WTC11 (cell line): ENCODE measurements around the gene KIRREL3. TPM values are rescaled to one million over a fixed set of nuclear protein-coding genes. Genes with fewer than 3 reads are reported as not detected.

Experiments used
- ATAC-seq: fragments of 200-7000 bp; cut with Tn5 transposase; 2 replicates; pipeline ENCODE4 v1.10.0; 2021; ENCODE audit warnings: mild to moderate bottlenecking, moderate library complexity
- CTCF ChIA-PET: fragments of 300-600 bp; sonication (Branson Sonifier 250); formaldehyde crosslinking; loops from one replicate; lab custom pipeline; 2021; ENCODE audit warnings: antibody characterized with exemption; lab: Charles Lee
- POLR2A ChIA-PET: fragments of 350-600 bp; sonication (Branson Sonifier 250); formaldehyde crosslinking; loops from one replicate; lab custom pipeline; 2021; ENCODE audit warnings: antibody characterized with exemption; lab: Charles Lee
- DNase-seq: peaks from one replicate; pipeline ENCODE4 v3.0.0; 2021; ENCODE audit warnings: low spot score
- H3K27ac Mint-ChIP-seq: 2 replicates; pipeline ENCODE4 v1.8.0; 2021; ENCODE audit warnings: mixed read lengths
- H3K27me3 Mint-ChIP-seq: 2 replicates; pipeline ENCODE4 v1.8.0; 2021; ENCODE audit warnings: low read depth, mild to moderate bottlenecking, moderate library complexity, mixed read lengths
- H3K36me3 Mint-ChIP-seq: 2 replicates; pipeline ENCODE4 v1.8.0; 2021; ENCODE audit warnings: mixed read lengths
- H3K4me1 Mint-ChIP-seq: 2 replicates; pipeline ENCODE4 v1.8.0; 2022; ENCODE audit warnings: mixed read lengths
- H3K4me3 Mint-ChIP-seq: 2 replicates; pipeline ENCODE4 v1.8.0; 2021; ENCODE audit warnings: mild to moderate bottlenecking, moderate library complexity, mixed read lengths
- H3K9me3 Mint-ChIP-seq: 2 replicates; pipeline ENCODE4 v1.8.0; 2021; ENCODE audit warnings: mixed read lengths
- CREB1 ChIP-seq: sonication (generic); formaldehyde crosslinking; IDR thresholded peaks from 2 replicates; pipeline ENCODE4 v1.8.0; 2023; ENCODE audit warnings: mild to moderate bottlenecking, missing genetic modification reagents
- EMX1 ChIP-seq: fragments of 250-450 bp; sonication (Bioruptor Pico); IDR thresholded peaks from 2 replicates; pipeline ENCODE4 v1.8.0; 2021; ENCODE audit warnings: mild to moderate bottlenecking
- GTF2I ChIP-seq: fragments of 250-450 bp; sonication (Bioruptor Pico); conservative IDR thresholded peaks from 2 replicates; pipeline ENCODE4 v1.4.0; 2021; ENCODE audit warnings: mild to moderate bottlenecking
- HMGA2 ChIP-seq: fragments of 250-450 bp; sonication (Bioruptor Pico); IDR thresholded peaks from 2 replicates; pipeline ENCODE4 v1.4.0; 2021; ENCODE audit warnings: mild to moderate bottlenecking, moderate library complexity
- KAT7 ChIP-seq: sonication (generic); formaldehyde crosslinking; IDR thresholded peaks from 2 replicates; pipeline ENCODE4 v1.8.1; 2023; ENCODE audit warnings: missing genetic modification reagents, mild to moderate bottlenecking, borderline replicate concordance
- NFATC4 ChIP-seq: fragments of 250-450 bp; sonication (Bioruptor Pico); IDR thresholded peaks from 2 replicates; pipeline ENCODE4 v1.9.0; 2021; ENCODE audit warnings: mild to moderate bottlenecking
- SMAD3 ChIP-seq: sonication (generic); formaldehyde crosslinking; IDR thresholded peaks from 2 replicates; pipeline ENCODE4 v1.8.0; 2022; ENCODE audit warnings: missing genetic modification reagents, mild to moderate bottlenecking, borderline replicate concordance
- ZBTB21 ChIP-seq: sonication (generic); formaldehyde crosslinking; IDR thresholded peaks from 2 replicates; pipeline ENCODE4 v1.8.1; 2023; ENCODE audit warnings: mild to moderate bottlenecking, missing genetic modification reagents, borderline replicate concordance
- ZNF396 ChIP-seq: fragments of 250-450 bp; sonication (Bioruptor Pico); IDR thresholded peaks from 2 replicates; pipeline ENCODE4 v1.8.0; 2021; ENCODE audit warnings: mild to moderate bottlenecking, moderate library complexity, borderline replicate concordance
- total RNA-seq: library from RNA; stranded (reverse); gene quantifications from 3 replicates; pipeline ENCODE4 v1.2.3, GENCODE V29; 2021
- TF ChIP-seq, protein P1 (sequence below): sonication (generic); formaldehyde crosslinking; IDR thresholded peaks from 2 replicates; pipeline ENCODE4 v1.8.1; 2023; ENCODE audit warnings: mild to moderate bottlenecking, missing genetic modification reagents, moderate library complexity
- TF ChIP-seq, protein P2 (sequence below): sonication (generic); formaldehyde crosslinking; conservative IDR thresholded peaks from 2 replicates; pipeline ENCODE4 v1.8.1; 2023; ENCODE audit warnings: mild to moderate bottlenecking, low read depth, missing genetic modification reagents, moderate library complexity
- TF ChIP-seq, protein P3 (sequence below): fragments of 250-450 bp; sonication (Bioruptor Pico); IDR thresholded peaks from 2 replicates; pipeline ENCODE4 v1.8.0; 2021; ENCODE audit warnings: mild to moderate bottlenecking
- TF ChIP-seq, protein P4 (sequence below): fragments of 250-450 bp; sonication (Bioruptor Pico); IDR thresholded peaks from 2 replicates; pipeline ENCODE4 v1.9.0; 2021; ENCODE audit warnings: mild to moderate bottlenecking
- TF ChIP-seq, protein P5 (sequence below): sonication (generic); formaldehyde crosslinking; IDR thresholded peaks from 2 replicates; pipeline ENCODE4 v1.8.1; 2022; ENCODE audit warnings: low read depth, missing genetic modification reagents, borderline replicate concordance

The KIRREL3 gene
- total RNA-seq, 1 experiment from 2014 or later: 0.59 TPM

DNA sequence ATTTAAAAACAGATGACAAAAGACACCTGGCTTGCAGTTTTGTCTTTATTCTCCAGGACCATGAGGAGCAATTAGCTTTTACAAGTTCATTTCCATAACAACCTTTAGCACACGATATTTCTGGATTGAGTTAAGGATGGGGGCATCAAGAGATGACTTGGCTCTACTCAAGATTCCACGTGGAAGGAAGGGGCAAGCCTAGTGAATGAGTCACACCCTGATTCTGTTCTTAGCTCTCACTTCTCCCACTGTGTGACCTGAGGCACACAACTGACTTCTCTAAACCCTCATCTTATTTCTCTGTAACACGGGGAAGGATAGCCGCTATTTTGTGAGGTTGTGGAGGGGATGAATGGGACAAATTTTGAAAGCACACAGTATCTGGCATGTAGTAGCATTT is 185.5 kb downstream of the KIRREL3 start (continued):
- TF ChIP-seq, protein P1, sequence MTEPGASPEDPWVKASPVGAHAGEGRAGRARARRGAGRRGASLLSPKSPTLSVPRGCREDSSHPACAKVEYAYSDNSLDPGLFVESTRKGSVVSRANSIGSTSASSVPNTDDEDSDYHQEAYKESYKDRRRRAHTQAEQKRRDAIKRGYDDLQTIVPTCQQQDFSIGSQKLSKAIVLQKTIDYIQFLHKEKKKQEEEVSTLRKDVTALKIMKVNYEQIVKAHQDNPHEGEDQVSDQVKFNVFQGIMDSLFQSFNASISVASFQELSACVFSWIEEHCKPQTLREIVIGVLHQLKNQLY: no peak
- TF ChIP-seq NFATC4 (CRISPR knock-in tag) (no peak), KAT7 (no peak)
- TF ChIP-seq, all 79 proteins: peak for 0

DNA sequence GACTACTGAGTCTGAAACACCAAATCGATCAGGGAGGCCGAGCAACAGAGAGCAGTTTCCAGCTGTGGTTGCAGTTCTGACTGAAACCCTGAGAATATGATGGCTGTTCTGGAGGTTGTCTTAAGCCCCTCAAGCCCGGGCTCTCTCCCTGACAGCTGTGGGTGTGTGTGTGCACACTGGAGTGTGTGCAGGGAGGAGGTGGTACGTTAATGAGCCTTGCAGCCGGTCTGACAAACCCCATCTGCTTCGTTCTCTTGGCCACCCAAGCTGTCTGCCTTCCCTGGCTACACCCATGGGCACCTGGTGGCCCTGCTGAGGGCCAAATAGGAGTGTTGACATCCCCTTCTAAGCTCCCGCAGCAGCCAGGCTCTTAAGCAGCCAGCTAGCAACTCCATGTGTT is 189.8 kb downstream of the KIRREL3 start:
- peaks cover 3% of the 10 kb centered on the region; the same call in 1 of the 2 replicates for H3K36me3 Mint-ChIP-seq
- TF ChIP-seq, protein P2, sequence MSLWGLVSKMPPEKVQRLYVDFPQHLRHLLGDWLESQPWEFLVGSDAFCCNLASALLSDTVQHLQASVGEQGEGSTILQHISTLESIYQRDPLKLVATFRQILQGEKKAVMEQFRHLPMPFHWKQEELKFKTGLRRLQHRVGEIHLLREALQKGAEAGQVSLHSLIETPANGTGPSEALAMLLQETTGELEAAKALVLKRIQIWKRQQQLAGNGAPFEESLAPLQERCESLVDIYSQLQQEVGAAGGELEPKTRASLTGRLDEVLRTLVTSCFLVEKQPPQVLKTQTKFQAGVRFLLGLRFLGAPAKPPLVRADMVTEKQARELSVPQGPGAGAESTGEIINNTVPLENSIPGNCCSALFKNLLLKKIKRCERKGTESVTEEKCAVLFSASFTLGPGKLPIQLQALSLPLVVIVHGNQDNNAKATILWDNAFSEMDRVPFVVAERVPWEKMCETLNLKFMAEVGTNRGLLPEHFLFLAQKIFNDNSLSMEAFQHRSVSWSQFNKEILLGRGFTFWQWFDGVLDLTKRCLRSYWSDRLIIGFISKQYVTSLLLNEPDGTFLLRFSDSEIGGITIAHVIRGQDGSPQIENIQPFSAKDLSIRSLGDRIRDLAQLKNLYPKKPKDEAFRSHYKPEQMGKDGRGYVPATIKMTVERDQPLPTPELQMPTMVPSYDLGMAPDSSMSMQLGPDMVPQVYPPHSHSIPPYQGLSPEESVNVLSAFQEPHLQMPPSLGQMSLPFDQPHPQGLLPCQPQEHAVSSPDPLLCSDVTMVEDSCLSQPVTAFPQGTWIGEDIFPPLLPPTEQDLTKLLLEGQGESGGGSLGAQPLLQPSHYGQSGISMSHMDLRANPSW (CRISPR knock-in tag): no peak
- TF ChIP-seq, protein P1: no peak
- no peak for TF ChIP-seq CREB1
- TF ChIP-seq ZNF396 (CRISPR knock-in tag): no peak
- TF ChIP-seq GTF2I (CRISPR knock-in tag): no peak
- TF ChIP-seq, protein P3, sequence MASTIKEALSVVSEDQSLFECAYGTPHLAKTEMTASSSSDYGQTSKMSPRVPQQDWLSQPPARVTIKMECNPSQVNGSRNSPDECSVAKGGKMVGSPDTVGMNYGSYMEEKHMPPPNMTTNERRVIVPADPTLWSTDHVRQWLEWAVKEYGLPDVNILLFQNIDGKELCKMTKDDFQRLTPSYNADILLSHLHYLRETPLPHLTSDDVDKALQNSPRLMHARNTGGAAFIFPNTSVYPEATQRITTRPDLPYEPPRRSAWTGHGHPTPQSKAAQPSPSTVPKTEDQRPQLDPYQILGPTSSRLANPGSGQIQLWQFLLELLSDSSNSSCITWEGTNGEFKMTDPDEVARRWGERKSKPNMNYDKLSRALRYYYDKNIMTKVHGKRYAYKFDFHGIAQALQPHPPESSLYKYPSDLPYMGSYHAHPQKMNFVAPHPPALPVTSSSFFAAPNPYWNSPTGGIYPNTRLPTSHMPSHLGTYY: no peak
- TF ChIP-seq ZBTB21 (CRISPR knock-in tag): no peak
- TF ChIP-seq SMAD3 (CRISPR knock-in tag): no peak
- TF ChIP-seq EMX1 (CRISPR knock-in tag): no peak
- TF ChIP-seq, protein P4, sequence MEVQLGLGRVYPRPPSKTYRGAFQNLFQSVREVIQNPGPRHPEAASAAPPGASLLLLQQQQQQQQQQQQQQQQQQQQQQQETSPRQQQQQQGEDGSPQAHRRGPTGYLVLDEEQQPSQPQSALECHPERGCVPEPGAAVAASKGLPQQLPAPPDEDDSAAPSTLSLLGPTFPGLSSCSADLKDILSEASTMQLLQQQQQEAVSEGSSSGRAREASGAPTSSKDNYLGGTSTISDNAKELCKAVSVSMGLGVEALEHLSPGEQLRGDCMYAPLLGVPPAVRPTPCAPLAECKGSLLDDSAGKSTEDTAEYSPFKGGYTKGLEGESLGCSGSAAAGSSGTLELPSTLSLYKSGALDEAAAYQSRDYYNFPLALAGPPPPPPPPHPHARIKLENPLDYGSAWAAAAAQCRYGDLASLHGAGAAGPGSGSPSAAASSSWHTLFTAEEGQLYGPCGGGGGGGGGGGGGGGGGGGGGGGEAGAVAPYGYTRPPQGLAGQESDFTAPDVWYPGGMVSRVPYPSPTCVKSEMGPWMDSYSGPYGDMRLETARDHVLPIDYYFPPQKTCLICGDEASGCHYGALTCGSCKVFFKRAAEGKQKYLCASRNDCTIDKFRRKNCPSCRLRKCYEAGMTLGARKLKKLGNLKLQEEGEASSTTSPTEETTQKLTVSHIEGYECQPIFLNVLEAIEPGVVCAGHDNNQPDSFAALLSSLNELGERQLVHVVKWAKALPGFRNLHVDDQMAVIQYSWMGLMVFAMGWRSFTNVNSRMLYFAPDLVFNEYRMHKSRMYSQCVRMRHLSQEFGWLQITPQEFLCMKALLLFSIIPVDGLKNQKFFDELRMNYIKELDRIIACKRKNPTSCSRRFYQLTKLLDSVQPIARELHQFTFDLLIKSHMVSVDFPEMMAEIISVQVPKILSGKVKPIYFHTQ (CRISPR knock-in tag): no peak
- TF ChIP-seq, all 79 proteins: peak for 0
- no peak for ATAC-seq
- DNase-seq: no peak
- ChIA-PET CTCF (interaction anchor here (0.9 to 2.3 kb wide), 3 partner anchors 20 to 180 kb away, joined by 3 to 10 read pairs (median 7); no protein-coding TSS in a partner anchor), POLR2A (interaction anchor here (0.7 kb wide), 1 partner anchor 9 kb away, joined by 3 read pairs; no protein-coding TSS in a partner anchor)
- H3K4me1 Mint-ChIP-seq: peaks cover 18% of the 10 kb centered on the region
- H3K27ac Mint-ChIP-seq: no peak overlapping the region
- no peak overlapping the region for H3K4me3 Mint-ChIP-seq
- H3K9me3 Mint-ChIP-seq: 0 out of 2 replicates have a peak, but pooled peaks cover 3% of the 10 kb centered on the region
- peaks cover 15% of the 10 kb centered on the region for H3K27me3 Mint-ChIP-seq

DNA sequence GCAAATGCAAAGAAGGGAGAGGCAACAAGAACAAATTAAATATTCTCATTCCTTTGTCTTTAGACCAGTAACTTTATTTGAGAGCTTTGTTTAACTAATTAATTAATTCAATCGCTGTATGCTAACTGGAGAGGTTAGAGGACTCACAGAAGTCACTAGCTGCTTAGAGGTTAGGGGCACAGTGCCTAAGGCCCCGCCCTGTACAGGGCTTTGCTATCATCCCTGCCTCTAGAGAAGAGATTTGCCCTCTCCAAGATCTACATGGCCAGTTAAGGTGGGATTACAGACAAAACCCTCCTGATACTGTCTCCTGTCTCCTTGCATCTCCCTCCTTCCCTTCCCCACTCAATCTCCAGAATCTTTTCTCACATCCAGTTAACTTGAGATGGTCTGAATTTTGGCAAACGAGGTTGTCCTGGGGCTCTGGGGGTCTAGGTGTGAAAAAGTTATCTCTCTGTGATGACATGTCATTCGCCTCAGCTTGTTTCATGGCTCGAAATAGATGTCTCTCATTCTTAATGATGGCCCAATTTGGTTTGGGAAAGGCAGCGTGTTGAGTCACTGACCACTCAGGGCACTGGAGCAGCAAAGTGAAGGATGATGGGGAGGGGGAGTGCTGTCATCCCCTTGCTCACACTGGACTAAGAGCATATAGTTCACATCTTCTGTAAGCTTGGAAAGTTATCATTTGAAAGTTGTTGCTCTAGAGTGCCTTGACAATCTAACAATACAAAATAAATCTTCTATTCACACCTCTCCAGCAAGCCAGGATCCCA is 190.9 kb downstream of the KIRREL3 start:
- no peak for ATAC-seq
- POLR2A ChIA-PET: no interaction called here

More for the DNA sequence above, 190.9 kb downstream of the KIRREL3 start:
- CTCF ChIA-PET: interaction anchor here (0.9 to 2.3 kb wide), 2 partner anchors 19 to 27 kb away, joined by 3 to 7 read pairs; no protein-coding TSS in a partner anchor
- Mint-ChIP-seq H3K27ac (no peak overlapping the region), H3K27me3 (peaks cover 10% of the 10 kb centered on the region), H3K4me3 (no peak overlapping the region), H3K36me3 (peaks cover 3% of the 10 kb centered on the region; the same call in 1 of the 2 replicates), H3K9me3 (no peaks in the 10 kb centered on the region), H3K4me1 (peaks cover 15% of the 10 kb centered on the region)
- TF ChIP-seq, protein P5, sequence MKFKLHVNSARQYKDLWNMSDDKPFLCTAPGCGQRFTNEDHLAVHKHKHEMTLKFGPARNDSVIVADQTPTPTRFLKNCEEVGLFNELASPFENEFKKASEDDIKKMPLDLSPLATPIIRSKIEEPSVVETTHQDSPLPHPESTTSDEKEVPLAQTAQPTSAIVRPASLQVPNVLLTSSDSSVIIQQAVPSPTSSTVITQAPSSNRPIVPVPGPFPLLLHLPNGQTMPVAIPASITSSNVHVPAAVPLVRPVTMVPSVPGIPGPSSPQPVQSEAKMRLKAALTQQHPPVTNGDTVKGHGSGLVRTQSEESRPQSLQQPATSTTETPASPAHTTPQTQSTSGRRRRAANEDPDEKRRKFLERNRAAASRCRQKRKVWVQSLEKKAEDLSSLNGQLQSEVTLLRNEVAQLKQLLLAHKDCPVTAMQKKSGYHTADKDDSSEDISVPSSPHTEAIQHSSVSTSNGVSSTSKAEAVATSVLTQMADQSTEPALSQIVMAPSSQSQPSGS (CRISPR knock-in tag): no peak
- TF ChIP-seq KAT7 (no peak), HMGA2 (CRISPR knock-in tag) (no peak)
- DNase-seq: no peak
